Measurements from ENCODE around the gene ABCA4.
A peak's percentile ranks its signal among the peaks of the same experiment; 100 is the strongest.

The ABCA4 gene

DNA sequence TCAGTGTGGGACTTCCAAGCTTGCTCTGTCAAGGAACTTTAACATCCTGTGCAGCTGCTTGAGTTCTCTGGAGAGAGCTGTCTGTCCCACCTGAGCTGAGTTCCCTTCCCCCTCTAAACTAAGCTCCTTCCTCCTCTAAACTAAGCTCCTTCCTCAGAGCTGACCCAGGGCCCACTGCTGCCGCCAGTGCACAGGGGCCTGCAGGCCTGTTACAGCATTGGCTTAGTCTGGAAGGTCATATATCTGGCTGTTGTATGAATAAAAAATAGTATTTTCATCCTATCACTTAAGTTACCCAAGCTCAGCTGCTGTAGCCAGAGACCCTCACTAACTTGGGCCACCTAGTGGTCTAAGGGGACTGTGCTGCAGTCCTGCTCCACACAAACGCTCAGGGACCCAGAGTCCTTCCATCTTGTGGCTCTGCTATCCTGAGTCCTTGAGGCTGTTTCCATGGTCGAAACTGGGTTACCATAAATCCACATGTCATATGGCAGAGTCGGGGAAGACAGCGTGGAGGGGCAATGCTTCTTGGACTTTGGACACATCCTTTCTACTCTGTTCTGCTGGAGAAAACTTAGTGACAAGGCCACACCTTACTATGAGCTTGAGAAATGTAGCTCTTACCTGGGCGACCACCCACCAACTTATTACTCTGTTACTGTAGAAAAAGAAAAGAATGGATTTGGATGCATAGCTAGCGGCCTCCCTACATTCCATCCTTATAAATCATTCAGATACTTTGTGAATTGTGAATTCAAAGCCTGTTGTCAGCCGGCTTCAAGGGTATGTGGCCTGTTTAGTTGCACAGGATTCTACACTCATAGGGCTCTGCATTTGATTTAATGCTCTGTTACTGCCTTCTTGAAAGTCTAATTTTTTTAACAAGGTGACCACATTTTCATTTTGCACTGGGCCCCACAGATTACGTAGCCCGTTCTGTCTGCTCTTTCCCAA lies 140.4 kb downstream of the ABCA4 start:
- peak; percentile 53 for DNase-seq (ENCODE audit: low spot score)
- FAIRE-seq = no peak

DNA sequence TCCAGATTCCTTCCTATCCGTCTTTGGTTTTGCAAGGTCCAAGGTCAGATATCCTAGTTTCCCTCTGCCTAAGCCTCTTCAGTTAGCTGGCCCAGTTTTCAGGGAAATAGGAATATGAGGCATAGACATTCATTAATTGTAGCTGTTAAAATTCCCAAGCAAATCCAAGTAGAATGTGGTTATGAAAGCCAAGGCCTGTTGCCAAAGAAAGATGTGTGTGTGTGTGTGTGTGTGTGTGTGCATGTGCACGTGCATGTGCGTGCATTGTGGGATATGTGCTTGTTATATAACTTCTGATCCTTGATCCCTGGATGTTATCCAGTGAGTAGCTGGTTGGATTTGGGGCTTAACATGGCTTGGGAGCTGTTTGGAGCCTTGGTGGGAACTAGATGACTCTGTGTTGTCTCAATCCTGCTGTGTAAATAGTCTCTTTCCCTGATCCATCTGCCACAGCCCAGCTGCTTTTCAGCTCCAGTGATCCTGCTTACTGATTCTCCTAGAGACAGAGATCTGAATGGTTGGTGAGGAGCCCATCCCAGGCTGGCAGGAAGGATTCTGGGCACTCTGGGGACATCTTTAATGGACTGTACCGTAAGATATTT lies 141.1 kb downstream of the ABCA4 start:
- no peak for FAIRE-seq

DNA sequence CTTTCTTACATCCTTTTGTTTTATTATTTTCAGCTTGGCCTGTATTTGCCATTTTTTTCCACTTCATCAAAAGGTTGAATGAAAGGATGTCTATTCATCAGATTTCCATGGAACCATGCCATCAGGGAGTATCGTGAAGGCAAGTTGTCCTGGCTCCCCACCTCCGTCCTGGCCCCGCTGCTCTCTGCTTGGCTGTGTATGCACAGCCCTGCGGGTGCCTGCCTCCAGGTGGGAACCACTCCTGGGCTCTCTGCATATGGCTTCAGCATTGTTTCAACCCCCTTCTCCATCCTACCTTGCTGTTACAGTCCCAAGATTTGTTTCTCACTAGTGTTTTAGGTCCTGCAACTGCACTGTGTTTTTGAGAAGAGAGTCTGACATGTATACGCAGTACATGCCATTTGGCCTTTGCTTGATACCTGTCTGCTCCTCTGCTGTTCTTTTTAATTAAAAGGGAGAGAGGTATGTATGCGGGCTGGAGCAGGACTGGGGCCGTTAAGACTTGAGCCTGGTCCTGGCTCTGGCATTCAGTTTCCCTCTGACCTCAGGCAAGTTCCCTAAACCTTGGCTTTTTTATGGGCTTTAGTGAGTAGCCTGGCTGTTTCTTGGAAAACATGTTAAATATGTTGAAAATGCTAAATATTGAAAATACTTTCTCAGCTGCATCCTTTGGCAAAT lies 141.8 kb downstream of the ABCA4 start:
- DNase-seq (ENCODE audit: low spot score) = no peak
- FAIRE-seq = no peak

More for the DNA sequence above, 141.1 kb downstream of the ABCA4 start:
- no peak for DNase-seq (ENCODE audit: low spot score)

DNA sequence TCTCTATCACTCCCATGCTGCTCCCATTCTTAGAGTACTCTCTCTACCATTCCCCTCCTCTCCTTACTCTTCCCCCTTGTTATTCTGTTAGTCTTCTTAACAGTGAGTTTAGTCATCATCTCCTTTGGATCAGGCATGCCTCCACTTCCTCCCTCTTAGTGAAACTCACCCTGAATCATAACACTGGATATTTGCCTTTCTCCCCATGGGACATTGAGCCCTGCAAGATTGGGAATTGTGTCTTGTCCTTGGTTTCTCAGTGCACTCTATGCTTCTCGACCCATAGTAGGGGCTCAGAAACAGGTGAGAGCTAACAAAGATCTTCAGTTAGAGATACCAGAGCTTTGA lies 143.4 kb downstream of the ABCA4 start:
- FAIRE-seq = no peak
- DNase-seq (ENCODE audit: low spot score) = no peak

DNA sequence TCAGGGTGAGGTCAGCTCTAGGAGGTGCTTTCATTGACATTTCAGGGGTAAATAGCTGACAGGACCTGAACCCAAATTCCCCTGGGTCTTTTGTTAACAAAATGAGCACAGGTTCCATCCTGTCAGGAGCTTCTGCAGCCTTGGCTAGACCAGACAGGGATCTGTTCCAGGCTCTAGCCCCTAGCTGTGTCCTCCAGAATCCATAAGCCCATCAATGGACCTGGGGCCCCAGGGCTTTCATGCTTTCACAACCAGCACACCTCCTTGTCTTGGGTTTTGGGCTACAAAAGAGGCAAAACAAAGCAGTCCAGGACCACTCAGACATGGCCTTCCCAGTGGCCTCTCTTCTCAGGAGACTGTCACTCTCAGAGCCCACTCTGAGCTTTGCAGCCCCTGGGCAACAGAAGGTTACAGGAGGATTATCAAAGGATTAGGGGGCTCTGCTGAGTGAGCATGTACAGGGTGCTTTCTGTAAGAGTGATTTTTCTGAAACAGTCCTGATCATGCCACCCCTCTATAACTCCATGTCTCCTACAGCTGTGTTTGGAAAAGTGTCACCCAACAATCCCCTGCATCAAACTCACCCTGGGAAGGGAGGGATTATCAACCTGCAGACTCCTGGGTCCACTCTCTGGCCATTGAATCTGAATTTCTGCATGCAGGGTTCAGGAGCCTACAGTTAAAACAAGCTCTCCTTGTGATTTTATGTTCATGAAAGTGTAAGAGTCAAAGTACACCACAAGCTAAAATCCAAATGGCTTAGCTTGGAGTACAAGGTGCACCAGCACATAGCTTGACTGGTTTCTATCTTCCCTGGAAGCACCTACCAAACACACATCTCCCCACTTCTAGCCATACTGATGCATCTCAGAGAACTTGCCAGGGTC lies 144.0 kb downstream of the ABCA4 start:
- no peak for DNase-seq (ENCODE audit: low spot score)
- no peak for FAIRE-seq

DNA sequence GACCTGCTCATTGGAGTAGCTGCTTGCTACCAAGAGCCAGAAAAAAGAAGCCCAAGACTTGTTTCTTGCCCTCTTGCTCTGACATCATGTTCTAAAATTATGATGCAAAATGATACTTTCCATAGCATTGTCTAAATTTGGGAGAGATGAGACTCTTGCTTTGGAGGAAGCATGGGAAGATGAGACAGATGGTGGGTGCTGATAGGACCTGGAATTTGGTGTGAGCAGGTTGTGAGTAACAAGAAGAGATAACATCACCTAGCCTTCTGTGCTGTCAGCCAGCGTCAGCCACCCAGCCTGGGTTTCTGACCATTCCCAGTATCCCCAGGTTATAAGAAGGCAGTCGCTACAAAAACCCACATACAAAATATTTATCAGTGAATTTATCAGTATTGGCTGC lies 144.7 kb downstream of the ABCA4 start:
- DNase-seq (ENCODE audit: low spot score) (no peak), FAIRE-seq (no peak)

DNA sequence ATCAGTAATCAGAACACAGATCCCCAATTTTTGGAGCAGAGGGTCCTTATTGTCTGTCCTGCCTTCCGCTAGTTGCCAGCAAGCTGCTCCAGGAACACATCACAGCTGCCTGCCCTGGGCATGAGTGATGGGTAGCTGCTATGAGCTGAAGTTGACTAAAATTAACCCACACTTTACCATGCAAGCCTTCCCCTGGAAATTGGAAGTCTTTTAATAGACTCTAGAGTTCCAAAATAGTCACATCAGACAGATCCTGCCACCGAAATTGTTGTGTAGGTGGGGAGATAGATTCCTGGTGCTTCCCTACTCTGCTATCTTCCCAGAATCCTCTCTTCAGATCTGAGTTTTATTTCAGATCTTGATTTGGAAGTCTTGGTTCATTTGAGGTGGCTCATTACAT lies 148.6 kb downstream of the ABCA4 start:
- DNase-seq (ENCODE audit: low spot score) = no peak
- no peak for FAIRE-seq

DNA sequence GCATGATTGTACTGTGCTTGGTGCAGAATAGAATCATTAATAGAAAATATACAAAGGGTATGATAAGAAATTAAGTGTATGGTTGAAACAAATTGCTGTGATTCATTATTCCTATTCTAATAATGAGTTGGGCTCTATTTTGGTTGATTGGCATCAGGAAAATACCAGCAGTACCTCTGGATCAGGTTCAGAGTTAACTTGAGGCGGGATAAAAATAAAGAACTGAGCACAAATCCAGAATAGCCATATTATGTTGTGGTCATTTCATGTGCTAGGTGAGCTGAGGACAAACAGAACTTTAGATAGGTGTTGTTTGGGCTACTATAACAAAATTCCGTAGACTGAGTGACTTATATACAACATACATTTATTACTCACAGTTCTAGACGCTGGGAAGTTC lies 151.1 kb downstream of the ABCA4 start:
- FAIRE-seq (no peak), DNase-seq (ENCODE audit: low spot score) (no peak)

DNA sequence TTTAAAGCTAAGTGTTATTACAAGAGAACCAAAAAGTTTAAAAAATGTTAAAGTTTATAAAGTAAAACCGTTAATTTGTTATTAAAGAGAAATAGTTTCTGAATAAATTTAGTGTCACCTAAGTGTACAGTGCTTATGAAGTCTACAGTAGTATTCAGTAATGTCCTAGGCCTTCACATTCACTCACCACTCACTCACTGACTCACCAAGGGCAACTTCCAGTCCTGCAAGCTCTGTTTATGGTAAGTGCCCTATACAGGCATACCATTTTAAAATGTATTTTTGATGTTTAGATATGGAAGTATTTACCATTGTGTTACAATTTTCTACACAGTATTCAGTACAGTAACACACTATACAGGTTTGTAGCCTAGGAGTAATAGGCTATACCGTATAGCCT lies 151.6 kb downstream of the ABCA4 start:
- no peak for DNase-seq (ENCODE audit: low spot score)

DNA sequence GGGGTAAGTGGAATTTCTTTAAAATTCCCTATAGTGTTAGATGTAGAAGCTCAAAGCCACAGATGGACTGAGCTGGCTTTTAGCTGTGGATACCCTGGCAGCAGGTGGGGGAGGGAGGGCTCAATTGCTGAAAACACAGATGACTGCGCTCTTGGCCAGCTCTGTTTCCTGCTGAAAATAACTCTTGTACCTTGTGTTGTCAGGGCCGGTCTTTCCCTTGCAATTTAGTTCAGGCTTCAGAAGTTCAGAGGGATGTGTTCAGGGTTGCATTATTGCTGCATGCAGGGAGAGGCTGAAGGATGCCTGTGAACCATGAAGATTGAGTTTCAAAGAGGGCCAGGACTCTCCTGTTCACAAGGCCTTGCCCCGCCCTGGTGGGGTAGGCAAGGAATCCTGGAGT lies 153.6 kb downstream of the ABCA4 start:
- DNase-seq (ENCODE audit: low spot score) = no peak
- no peak for FAIRE-seq

More for the DNA sequence above, 151.6 kb downstream of the ABCA4 start:
- FAIRE-seq = no peak

DNA sequence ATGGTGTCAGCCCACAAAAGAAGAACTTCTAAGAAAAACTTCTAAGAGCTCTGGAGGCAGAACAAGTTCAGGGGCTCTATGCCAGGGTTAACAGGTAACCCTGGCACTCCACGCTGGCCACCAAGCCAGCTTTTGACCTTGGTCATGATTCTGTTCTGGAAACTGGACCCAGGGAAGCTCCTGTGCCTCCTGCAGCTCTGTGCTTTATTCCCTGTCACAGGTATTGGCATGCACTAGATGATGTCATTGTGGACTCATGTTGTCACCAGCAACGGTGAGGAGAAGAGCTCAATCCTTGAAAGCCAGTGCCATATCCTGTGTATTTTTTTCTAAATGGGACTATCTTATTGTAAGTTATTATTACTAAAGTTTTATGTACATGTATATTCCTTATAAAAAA lies 155.1 kb downstream of the ABCA4 start:
- DNase-seq (ENCODE audit: low spot score) (no peak), FAIRE-seq (no peak)

DNA sequence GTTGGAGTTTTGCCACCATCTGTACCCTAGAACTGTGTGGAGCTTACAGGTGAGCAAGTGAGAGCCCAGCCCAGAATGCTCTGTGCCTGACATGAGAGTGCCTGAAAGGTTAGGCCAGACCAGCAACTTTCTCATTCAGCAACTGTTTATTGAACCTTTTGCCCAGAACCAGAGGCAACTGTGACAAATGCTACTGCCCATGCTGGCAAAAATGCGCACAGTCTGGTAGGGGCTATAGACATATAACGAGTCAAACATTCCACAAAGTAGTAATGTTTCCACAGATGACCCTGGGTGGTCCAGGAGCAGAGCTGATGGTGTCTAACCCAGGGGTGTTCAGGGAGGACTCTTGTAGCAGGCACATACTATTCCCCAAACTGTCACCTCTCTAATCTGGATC lies 155.7 kb downstream of the ABCA4 start:
- DNase-seq (ENCODE audit: low spot score) (no peak), FAIRE-seq (no peak)

DNA sequence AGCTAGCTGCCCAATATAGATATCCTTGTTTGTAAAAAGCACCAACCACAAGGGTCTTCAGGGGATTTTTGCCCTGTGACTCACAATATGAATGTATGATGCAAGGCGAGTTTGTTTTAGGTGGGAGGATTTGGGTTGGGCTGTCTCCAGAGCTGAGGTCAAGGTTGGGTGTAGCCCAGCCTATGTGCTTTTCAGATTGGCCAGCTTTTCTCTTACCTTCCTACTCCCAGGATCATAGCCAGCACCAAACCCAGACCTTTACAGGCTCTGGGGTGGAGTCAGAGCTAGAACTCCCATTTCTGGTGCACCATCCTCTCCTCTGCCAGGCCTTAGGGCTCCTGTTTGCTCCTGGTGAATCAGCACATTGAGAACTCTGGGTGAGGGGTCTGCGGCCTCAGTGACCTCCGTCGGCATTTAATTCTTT lies 156.2 kb downstream of the ABCA4 start:
- DNase-seq (ENCODE audit: low spot score) (peak; percentile 78), FAIRE-seq (no peak)

DNA sequence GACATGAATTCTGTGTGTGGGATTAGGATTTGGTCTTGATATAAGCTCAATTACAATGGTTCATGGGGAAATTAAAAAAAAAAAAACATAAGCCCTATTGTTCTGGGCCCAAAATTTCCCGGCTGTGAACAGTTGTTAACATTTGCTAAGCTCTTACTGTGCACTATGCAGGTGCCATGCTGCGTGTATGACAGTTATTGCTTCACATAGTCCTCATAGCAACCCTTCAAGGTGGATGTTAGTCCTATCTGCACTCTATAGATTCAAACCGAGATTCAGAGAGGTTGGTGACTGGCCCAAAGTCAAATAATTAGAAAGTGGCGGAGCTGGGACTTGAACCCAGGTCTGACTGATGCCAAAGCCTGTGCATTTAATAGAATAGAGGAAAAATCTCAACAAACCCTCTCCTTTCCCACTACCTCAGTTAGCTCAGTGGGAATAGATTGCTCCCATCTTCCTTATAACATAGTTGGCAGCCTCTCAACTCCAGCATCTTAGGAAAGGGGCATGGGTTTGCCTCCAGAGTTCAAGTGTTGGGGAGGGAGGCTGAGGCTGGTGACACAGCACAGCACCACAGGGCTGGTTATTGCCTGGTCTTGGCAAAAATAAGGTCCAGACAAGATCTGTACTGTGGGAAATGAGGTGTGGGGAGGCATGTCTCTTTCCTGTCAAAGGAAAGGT lies 156.7 kb downstream of the ABCA4 start:
- no peak for FAIRE-seq
- no peak for DNase-seq (ENCODE audit: low spot score)

DNA sequence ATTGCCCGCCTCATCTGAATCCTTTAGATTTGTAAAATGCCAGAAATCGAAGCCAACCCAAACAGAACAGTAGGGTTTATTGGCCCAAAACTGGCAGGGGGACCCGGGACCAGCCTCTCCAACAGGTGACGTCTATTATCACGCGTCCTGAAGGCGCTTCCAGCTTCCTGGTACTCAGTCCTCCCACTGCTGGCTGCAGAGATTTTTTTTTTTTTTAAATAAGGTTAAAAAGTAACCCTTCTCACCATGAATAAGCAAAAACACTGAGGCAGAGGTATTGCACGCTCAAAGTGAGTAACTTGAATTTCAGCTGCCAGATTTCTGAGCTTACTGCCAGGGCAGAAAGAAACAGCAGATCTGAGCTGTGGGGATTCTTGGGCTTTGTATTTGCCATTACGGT lies 157.4 kb downstream of the ABCA4 start:
- no peak for FAIRE-seq
- DNase-seq (ENCODE audit: low spot score) = no peak

DNA sequence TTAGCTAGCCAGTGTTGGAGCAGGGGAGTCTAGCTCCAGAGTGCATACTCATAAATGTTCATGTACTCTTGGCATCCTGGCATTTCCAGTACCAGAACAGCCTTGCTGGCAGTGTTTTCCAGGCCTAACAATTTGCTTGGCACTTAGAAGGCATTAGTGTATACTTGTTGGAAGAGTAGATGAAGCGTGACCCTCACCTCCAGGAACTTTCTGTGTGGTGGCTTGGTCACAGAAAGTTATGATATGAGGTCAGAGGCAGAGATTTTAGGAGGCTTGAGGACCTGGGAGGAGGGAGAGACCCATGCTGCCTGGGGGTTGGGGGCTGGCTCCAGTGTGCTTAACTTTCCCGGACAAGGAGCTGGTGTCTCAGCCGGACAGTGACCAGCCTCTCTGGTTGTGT lies 159.0 kb downstream of the ABCA4 start:
- DNase-seq (ENCODE audit: low spot score) (no peak), FAIRE-seq (no peak)

DNA sequence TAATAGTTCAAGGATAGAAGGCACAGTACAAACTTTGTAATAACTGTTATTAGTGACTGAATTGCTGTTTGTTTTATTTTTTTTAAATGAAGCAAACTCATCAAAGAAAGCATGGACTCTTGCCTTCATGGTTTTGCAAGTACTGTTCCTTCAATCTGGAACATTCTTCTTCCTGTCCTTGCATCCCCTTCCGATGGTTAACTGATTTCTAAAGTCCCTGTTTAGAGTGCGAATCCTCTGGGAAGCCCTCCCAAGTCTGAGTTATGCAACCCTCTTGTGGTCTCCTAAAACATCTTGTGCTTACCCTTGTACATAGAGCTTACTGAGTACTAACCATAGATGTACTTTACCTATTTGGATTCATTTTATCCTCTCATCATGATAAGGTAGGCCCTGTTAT lies 159.5 kb downstream of the ABCA4 start:
- FAIRE-seq = no peak

DNA sequence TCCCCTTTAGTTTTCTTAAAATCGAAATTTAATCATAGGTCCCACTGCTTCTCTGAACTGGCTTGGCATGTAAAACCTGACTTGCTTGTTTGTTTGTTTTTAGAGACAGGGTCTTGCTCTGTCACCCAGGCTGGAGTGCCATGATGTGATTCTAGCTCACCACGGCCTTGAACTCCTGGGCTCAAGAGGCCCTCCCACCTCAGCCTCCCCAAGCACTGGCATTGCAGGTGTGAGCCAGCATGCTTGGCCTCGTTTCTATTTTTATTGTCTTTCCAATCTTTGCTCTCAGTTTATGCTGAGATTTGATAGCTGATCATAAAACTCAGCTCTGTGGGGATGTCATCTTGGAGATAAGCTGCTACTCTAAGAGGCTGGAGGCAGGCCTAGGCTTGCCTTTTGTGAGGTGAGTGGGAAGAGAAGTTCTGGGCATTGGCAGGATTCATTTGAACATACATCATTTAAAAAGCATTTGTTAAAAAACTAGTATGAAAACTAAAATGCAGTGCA lies 160.3 kb downstream of the ABCA4 start:
- FAIRE-seq (no peak), DNase-seq (ENCODE audit: low spot score) (no peak)

More for the DNA sequence above, 159.5 kb downstream of the ABCA4 start:
- DNase-seq (ENCODE audit: low spot score) = no peak

DNA sequence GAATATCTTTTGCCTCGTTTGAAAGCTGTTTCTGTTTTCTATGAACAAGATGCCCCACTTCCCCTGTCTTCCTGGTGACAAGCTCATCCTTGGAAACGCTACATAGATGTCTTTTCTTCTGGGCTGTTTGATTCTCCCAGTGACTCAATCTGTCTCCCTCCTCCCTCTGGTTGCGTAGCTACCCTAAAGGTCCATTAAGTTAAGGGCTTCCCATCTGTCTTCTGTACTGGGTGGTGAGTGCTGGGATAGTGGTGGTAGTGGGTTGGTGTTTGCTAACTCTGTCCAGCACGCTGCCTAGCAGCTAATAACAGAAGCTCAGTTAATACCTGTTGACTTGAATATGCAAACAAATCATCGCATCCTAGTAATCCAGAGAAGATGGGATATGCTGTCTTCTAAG lies 161.5 kb downstream of the ABCA4 start:
- FAIRE-seq = no peak
- no peak for DNase-seq (ENCODE audit: low spot score)

DNA sequence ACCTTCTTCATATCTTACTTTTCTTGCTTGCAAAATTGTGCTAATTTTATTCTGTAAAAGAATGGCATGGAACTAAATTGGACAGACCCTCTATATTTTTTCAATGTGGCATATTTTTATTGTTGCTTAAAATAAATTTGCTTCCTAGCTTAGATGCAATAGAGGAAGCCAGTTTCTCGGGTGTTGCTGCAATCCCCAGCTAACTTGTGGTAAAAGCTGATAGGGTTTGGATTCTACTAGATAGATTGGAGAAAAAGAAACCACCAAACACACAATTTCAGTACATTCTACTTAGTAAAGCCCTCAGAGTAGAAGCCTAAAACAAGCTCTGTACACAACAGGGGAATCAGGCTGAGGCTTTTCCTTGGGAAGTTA lies 162.2 kb downstream of the ABCA4 start:
- FAIRE-seq = no peak

More for the DNA sequence above, 162.2 kb downstream of the ABCA4 start:
- DNase-seq (ENCODE audit: low spot score) = no peak

Measured in urothelium cell line (cell line).